Caco-2 (cell line): ENCODE data around the gene GAS7. TPM values are rescaled to one million over a fixed set of nuclear protein-coding genes. Genes with fewer than 3 reads are reported as not detected.

Experiments
- BruUV-seq: library from RNA; stranded (reverse); fragments of 400-500 nt; replicated peaks from 2 replicates; lab custom pipeline; 2021; lab: Mats Ljungman, UMichigan
- CTCF ChIA-PET: fragments of 300-600 bp; sonication (Branson Sonifier 250); formaldehyde crosslinking; loops from one replicate; lab custom pipeline; 2022; ENCODE audit warnings: antibody characterized with exemption; lab: Charles Lee
- POLR2A ChIA-PET: fragments of 300-600 bp; sonication (Branson Sonifier 250); formaldehyde crosslinking; loops from one replicate; lab custom pipeline; 2022; ENCODE audit warnings: antibody characterized with exemption; lab: Charles Lee
- DNase-seq, 2 experiments: peaks; one replicate each; pipeline versions ENCODE4 v3.0.0 to v3.0.0-alpha.2; 2020 to 2022
- H3K27me3 ChIP-seq: replicated peaks from 2 replicates; pipeline ENCODE4 v1.6.0; 2011; ENCODE audit warnings: low read length; ENCODE audit not compliant: control insufficient read depth, insufficient read depth
- H3K36me3 ChIP-seq: 2 replicates; pipeline ENCODE4 v1.5.1; 2011; ENCODE audit warnings: low read length; ENCODE audit not compliant: control insufficient read depth, insufficient read depth
- H3K4me1 ChIP-seq: fragments of 250-450 bp; sonication (Bioruptor Pico); 2 replicates; pipeline ENCODE4 v1.5.1; 2020; ENCODE audit warnings: mild to moderate bottlenecking
- H3K4me3 ChIP-seq: 2 replicates; pipeline ENCODE4 v1.5.1; 2011; ENCODE audit warnings: low read depth, mild to moderate bottlenecking, control low read depth, low read length
- H3K9me3 ChIP-seq: fragments of 250-450 bp; sonication (Bioruptor Pico); 2 replicates; pipeline ENCODE4 v1.5.1; 2020; ENCODE audit warnings: mild to moderate bottlenecking, moderate library complexity
- H3K27ac Mint-ChIP-seq: one replicate; pipeline ENCODE4 v1.8.0; 2022; ENCODE audit warnings: mixed read lengths; ENCODE audit not compliant: unreplicated experiment
- H3K27me3 Mint-ChIP-seq: one replicate; pipeline ENCODE4 v1.8.0; 2022; ENCODE audit warnings: mixed read lengths; ENCODE audit not compliant: insufficient read depth, unreplicated experiment
- H3K36me3 Mint-ChIP-seq: one replicate; pipeline ENCODE4 v1.8.0; 2022; ENCODE audit warnings: mild to moderate bottlenecking, mixed read lengths; ENCODE audit not compliant: insufficient read depth, unreplicated experiment
- H3K4me1 Mint-ChIP-seq: one replicate; pipeline ENCODE4 v1.8.0; 2022; ENCODE audit warnings: low read depth, mixed read lengths; ENCODE audit not compliant: unreplicated experiment
- H3K4me3 Mint-ChIP-seq: one replicate; pipeline ENCODE4 v1.8.0; 2022; ENCODE audit warnings: mild to moderate bottlenecking, moderate library complexity, mixed read lengths; ENCODE audit not compliant: unreplicated experiment
- H3K9me3 Mint-ChIP-seq: one replicate; pipeline ENCODE4 v1.8.0; 2022; ENCODE audit warnings: mixed read lengths; ENCODE audit not compliant: unreplicated experiment
- intact Hi-C: fragments of 100-400 bp; cut with micrococcal nuclease; formaldehyde crosslinking; loops from one replicate; pipeline ENCODE4 v1.10.0; 2022; ENCODE audit not compliant: unreplicated experiment
- total RNA-seq: library from RNA; stranded (reverse); gene quantifications from 2 replicates; pipeline ENCODE4 v1.2.3, GENCODE V29; 2022
- TF ChIP-seq, protein P1 (sequence below), 2 experiments: fragments of 200-600 bp in 1 of 2; IDR thresholded peaks; 1 replicate in 1 of 2; 2 replicates in 1 of 2; pipeline versions ENCODE4 v1.5.1 to v1.8.0; 2011 to 2022; ENCODE audit warnings: antibody characterized with exemption in 1 of 2, control low read depth in 1 of 2, inconsistent platforms in 1 of 2, low read depth in 1 of 2, low read length in 1 of 2, mild to moderate bottlenecking in 1 of 2, moderate library complexity in 1 of 2; ENCODE audit not compliant: insufficient read depth in 1 of 2, severe bottlenecking in 1 of 2, unreplicated experiment in 1 of 2

Gene GAS7
- total RNA-seq, 1 experiment from 2014 or later: 0.34 TPM

DNA sequence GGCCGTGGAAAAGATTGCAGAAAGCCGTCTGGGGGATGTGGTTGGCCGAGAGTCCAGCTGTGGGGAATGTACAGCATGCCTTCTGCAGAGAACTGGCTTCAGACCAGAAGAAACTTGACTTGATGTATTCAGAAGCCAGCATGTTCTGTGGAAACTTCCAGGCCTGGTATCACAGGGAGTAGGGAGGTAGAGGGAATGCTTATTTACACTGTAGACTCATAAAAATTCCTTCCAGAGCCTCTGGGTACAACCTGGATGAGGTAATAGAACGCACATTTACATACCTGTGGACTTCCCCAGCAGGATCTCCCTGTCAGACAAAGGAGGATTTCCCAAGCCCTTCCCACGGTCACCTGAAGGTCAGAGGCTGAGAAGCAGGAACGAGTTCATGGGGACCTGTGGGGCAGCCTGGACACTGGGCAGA lies 11.8 kb upstream of the GAS7 start:
- ChIA-PET POLR2A (no interaction called here), CTCF (no interaction called here)
- Histone ChIP-seq H3K36me3 (no peaks in the 10 kb centered on the region), H3K27me3 (no peaks in the 10 kb centered on the region), H3K9me3 (no peaks in the 10 kb centered on the region), H3K4me1 (peaks cover 6% of the 10 kb centered on the region; the same call in 1 of the 2 replicates), H3K4me3 (no peak overlapping the region)
- no TSS peak for BruUV-seq
- Mint-ChIP-seq H3K36me3 (no peaks in the 10 kb centered on the region), H3K9me3 (peaks cover 10% of the 10 kb centered on the region), H3K27me3 (no peaks in the 10 kb centered on the region), H3K4me1 (peaks cover 7% of the 10 kb centered on the region), H3K4me3 (no peak overlapping the region), H3K27ac (peak overlapping the region; percentile 84)
- DNase-seq: peak; percentile 70 to 78
- TF ChIP-seq, protein P1, sequence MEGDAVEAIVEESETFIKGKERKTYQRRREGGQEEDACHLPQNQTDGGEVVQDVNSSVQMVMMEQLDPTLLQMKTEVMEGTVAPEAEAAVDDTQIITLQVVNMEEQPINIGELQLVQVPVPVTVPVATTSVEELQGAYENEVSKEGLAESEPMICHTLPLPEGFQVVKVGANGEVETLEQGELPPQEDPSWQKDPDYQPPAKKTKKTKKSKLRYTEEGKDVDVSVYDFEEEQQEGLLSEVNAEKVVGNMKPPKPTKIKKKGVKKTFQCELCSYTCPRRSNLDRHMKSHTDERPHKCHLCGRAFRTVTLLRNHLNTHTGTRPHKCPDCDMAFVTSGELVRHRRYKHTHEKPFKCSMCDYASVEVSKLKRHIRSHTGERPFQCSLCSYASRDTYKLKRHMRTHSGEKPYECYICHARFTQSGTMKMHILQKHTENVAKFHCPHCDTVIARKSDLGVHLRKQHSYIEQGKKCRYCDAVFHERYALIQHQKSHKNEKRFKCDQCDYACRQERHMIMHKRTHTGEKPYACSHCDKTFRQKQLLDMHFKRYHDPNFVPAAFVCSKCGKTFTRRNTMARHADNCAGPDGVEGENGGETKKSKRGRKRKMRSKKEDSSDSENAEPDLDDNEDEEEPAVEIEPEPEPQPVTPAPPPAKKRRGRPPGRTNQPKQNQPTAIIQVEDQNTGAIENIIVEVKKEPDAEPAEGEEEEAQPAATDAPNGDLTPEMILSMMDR (IDR thresholded peaks at IDR 0.05; ENCODE audit: insufficient read depth in 1 of 2, low read depth in 1 of 2, low read length in 1 of 2, severe bottlenecking in 1 of 2, unreplicated experiment in 1 of 2): no peak
- intact Hi-C loops: no loop called here

DNA sequence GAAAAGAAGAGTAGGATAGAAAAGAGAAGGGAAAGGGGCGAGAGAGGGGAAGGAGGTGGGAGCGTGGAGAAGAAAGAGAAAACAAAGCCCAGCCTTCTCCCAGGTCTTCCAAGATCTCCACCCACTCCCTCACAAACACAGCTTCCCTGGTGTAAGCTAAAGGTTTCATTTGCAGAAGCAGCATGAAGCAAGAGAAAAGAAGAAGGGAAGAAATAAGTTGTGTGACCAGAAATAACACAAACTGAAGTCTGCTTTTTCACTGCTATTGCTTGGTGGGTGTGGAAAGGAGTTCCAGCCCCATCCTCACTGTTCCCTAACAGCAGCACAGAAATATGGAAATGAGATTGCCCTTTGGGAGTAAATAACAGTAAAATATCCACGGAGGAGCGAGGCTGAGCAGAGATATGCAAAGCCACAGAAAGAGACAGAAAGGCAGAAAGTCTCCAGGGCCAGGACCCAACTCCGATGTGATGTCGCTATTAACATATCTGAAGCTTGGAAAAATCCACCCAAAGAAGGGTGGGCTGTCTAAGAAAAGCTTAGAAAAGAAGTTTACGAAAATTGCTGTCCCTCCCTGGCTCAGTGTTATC lies 10.3 kb upstream of the GAS7 start:
- Histone ChIP-seq H3K4me3 (no peak overlapping the region), H3K36me3 (no peaks in the 10 kb centered on the region), H3K9me3 (no peaks in the 10 kb centered on the region), H3K27me3 (no peaks in the 10 kb centered on the region), H3K4me1 (peaks cover 6% of the 10 kb centered on the region; the same call in 1 of the 2 replicates)
- ChIA-PET CTCF (no interaction called here), POLR2A (no interaction called here)
- Mint-ChIP-seq H3K4me3 (no peak overlapping the region), H3K4me1 (peaks cover 7% of the 10 kb centered on the region), H3K27me3 (no peaks in the 10 kb centered on the region), H3K9me3 (peaks cover 10% of the 10 kb centered on the region), H3K27ac (peak overlapping the region; percentile 84), H3K36me3 (no peaks in the 10 kb centered on the region)
- no peak for DNase-seq
- intact Hi-C loops: no loop called here
- TF ChIP-seq, protein P1 (IDR thresholded peaks at IDR 0.05; ENCODE audit: insufficient read depth in 1 of 2, low read depth in 1 of 2, low read length in 1 of 2, severe bottlenecking in 1 of 2, unreplicated experiment in 1 of 2): no peak
- BruUV-seq: no TSS peak

- Mint-ChIP-seq H3K27ac (no peak overlapping the region), H3K27me3 (no peaks in the 10 kb centered on the region), H3K36me3 (no peaks in the 10 kb centered on the region), H3K4me1 (peaks cover 7% of the 10 kb centered on the region), H3K4me3 (no peak overlapping the region), H3K9me3 (peaks cover 10% of the 10 kb centered on the region)
- Histone ChIP-seq H3K9me3 (no peaks in the 10 kb centered on the region), H3K36me3 (no peaks in the 10 kb centered on the region), H3K4me3 (no peak overlapping the region), H3K4me1 (peaks cover 6% of the 10 kb centered on the region; the same call in 1 of the 2 replicates), H3K27me3 (no peaks in the 10 kb centered on the region)
- TF ChIP-seq, protein P1 (IDR thresholded peaks at IDR 0.05; ENCODE audit: insufficient read depth in 1 of 2, low read depth in 1 of 2, low read length in 1 of 2, severe bottlenecking in 1 of 2, unreplicated experiment in 1 of 2): no peak
- ChIA-PET POLR2A (no interaction called here), CTCF (no interaction called here)
- intact Hi-C loops: no loop called here
- no TSS peak for BruUV-seq
- no peak for DNase-seq
Observed at GRCh38 chr17:10207153-10207552, 8.7 kb upstream of the GAS7 start.
